Measurements from ENCODE around the gene CECR2. TPM values are rescaled to one million over a fixed set of nuclear protein-coding genes. Genes with fewer than 3 reads are reported as not detected.

Gene CECR2
- total and polyA plus RNA-seq, 4 experiments from 2014 or later: not detected

DNA sequence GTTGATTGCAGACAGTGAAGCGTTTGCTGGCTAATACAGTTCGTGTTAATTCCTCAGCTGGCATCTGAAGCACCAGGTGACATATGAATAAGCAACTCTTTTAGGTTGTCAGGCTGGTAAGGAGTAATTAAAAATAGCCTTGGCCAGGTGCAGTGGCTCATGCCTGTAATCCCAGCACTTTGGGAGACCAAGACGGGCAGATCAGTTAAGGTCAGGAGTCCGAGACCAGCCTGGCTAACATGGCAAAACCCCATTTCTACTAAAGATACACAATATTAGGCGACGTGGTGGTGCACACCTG lies 74.9 kb downstream of the CECR2 start:
- ChIA-PET CTCF (ENCODE audit: partially characterized antibody) (no interaction called here), POLR2A (ENCODE audit: partially characterized antibody) (no interaction called here)
- Histone ChIP-seq H3K27ac (ENCODE audit: low read depth, low read length) (no peak overlapping the region), H3K9me3 (ENCODE audit: control insufficient read depth in 1 of 2, low read length in 2 of 2) (no peaks in the 10 kb centered on the region), H3K4me3 (ENCODE audit: low read length in 2 of 2) (no peak overlapping the region), H3K4me1 (ENCODE audit: insufficient read depth, low read length) (no peaks in the 10 kb centered on the region), H3K36me3 (ENCODE audit: insufficient read depth, low read length) (no peaks in the 10 kb centered on the region), H3K27me3 (ENCODE audit: insufficient read depth, low read length) (no peaks in the 10 kb centered on the region)
- intact Hi-C loops (cut with micrococcal nuclease): no loop called here
- Mint-ChIP-seq H3K4me1 (no peaks in the 10 kb centered on the region), H3K27me3 (peaks cover 11 to 12% of the 10 kb centered on the region in 2 donors), H3K36me3 (no peaks in the 10 kb centered on the region), H3K4me3 (no peak overlapping the region), H3K27ac (no peak overlapping the region), H3K9me3 (no peaks in the 10 kb centered on the region)
- no peak for DNase-seq

DNA sequence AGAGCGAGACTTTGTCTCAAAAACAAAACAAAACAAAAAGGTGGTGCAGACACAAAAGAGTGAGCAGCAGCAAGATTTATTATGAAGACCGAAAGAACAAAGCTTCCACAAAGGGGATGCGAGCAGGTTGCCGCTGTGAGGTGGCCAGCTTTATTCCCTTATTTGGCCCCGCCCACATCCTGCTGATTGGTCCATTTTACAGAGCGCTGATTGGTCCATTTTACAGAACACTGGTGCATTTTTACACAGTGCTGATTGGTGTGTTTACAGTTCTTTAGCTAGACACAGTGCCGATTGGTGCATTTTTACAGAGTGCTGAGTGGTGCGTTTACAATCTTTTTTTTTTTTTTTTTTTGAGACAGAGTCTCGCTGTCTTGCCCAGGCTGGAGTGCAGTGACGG lies 77.4 kb downstream of the CECR2 start:
- intact Hi-C loops (cut with micrococcal nuclease): no loop called here
- CTCF ChIA-PET (ENCODE audit: partially characterized antibody): no interaction called here

DNA sequence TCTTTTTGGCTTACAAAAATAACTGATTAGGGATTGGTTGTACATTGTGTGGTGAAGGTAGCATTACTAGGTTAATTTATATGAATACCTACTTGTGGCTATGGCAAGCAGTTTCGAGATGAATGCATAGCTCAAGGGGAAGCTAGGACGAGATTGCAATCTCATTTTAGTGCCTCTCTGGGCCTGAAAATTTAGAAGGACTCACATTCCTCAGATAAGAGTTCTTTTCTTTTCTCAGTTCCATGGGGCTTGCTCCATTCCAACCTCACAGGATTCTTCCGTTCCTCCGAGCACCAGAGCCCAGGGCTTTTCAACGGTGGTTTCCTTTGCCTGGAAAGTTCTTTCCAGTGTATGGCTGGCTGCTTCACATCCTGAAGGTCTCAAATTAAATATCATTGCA lies 82.1 kb downstream of the CECR2 start:
- no peaks in the 10 kb centered on the region for H3K9me3 ChIP-seq (ENCODE audit: control insufficient read depth in 1 of 2, low read length in 2 of 2)
- no peak overlapping the region for H3K4me3 Mint-ChIP-seq
- H3K27ac ChIP-seq (ENCODE audit: low read depth, low read length): no peak overlapping the region
- H3K36me3 Mint-ChIP-seq: no peaks in the 10 kb centered on the region
- no peaks in the 10 kb centered on the region for H3K36me3 ChIP-seq (ENCODE audit: insufficient read depth, low read length)
- H3K4me1 ChIP-seq (ENCODE audit: insufficient read depth, low read length): no peaks in the 10 kb centered on the region
- peaks cover 2 to 12% of the 10 kb centered on the region in 2 donors for H3K27me3 Mint-ChIP-seq
- H3K4me1 Mint-ChIP-seq: no peaks in the 10 kb centered on the region
- POLR2A ChIA-PET (ENCODE audit: partially characterized antibody): no interaction called here
- no peaks in the 10 kb centered on the region for H3K27me3 ChIP-seq (ENCODE audit: insufficient read depth, low read length)
- no peak overlapping the region for H3K27ac Mint-ChIP-seq
- no peak overlapping the region for H3K4me3 ChIP-seq (ENCODE audit: low read length in 2 of 2)
- peaks cover 0 to 10% (median 0%) of the 10 kb centered on the region in 8 donors for H3K9me3 Mint-ChIP-seq
- CTCF ChIA-PET (ENCODE audit: partially characterized antibody): no interaction called here
- intact Hi-C loops (cut with micrococcal nuclease): no loop called here
- DNase-seq: no peak

More for the DNA sequence above, 77.4 kb downstream of the CECR2 start:
- Mint-ChIP-seq H3K9me3 (no peaks in the 10 kb centered on the region), H3K27me3 (peaks cover 11 to 14% of the 10 kb centered on the region in 2 donors), H3K4me3 (no peak overlapping the region), H3K4me1 (no peaks in the 10 kb centered on the region), H3K27ac (no peak overlapping the region), H3K36me3 (no peaks in the 10 kb centered on the region)
- Histone ChIP-seq H3K4me3 (ENCODE audit: low read length in 2 of 2) (no peak overlapping the region), H3K4me1 (ENCODE audit: insufficient read depth, low read length) (no peaks in the 10 kb centered on the region), H3K36me3 (ENCODE audit: insufficient read depth, low read length) (no peaks in the 10 kb centered on the region), H3K9me3 (ENCODE audit: control insufficient read depth in 1 of 2, low read length in 2 of 2) (no peaks in the 10 kb centered on the region), H3K27ac (ENCODE audit: low read depth, low read length) (no peak overlapping the region), H3K27me3 (ENCODE audit: insufficient read depth, low read length) (no peaks in the 10 kb centered on the region)
- POLR2A ChIA-PET (ENCODE audit: partially characterized antibody): no interaction called here
- DNase-seq: no peak

DNA sequence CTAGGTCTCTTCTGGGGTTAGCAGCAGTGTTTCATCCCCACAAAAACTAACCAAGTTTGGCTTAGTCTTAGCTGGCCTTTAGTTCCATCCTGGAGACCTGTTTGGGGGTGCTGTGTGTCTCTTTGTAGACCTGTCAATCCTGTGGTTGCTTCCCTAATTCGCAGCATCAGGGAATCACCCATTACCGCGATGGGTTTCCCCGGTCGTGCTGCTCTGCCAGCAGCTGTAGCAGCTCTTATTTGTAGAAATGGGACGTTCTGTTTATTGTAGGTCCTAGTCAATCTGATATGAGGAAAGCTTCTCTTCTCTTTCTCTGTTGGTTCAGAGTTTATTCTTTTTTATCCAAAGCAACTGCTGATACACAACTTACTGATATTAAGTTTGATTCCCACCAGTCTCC lies 91.6 kb downstream of the CECR2 start:
- intact Hi-C loops (cut with micrococcal nuclease): no loop called here
- Mint-ChIP-seq H3K36me3 (no peaks in the 10 kb centered on the region), H3K9me3 (no peaks in the 10 kb centered on the region), H3K27ac (no peak overlapping the region), H3K4me3 (no peak overlapping the region), H3K27me3 (peaks cover 10 to 11% of the 10 kb centered on the region in 2 donors), H3K4me1 (peaks cover 0 to 2% (median 0%) of the 10 kb centered on the region in 4 donors)
- POLR2A ChIA-PET (ENCODE audit: partially characterized antibody): no interaction called here
- Histone ChIP-seq H3K4me3 (ENCODE audit: low read length in 2 of 2) (no peak overlapping the region), H3K36me3 (ENCODE audit: insufficient read depth, low read length) (no peaks in the 10 kb centered on the region), H3K9me3 (ENCODE audit: control insufficient read depth in 1 of 2, low read length in 2 of 2) (no peaks in the 10 kb centered on the region), H3K27me3 (ENCODE audit: insufficient read depth, low read length) (no peaks in the 10 kb centered on the region), H3K27ac (ENCODE audit: low read depth, low read length) (no peak overlapping the region), H3K4me1 (ENCODE audit: insufficient read depth, low read length) (no peaks in the 10 kb centered on the region)
- CTCF ChIA-PET (ENCODE audit: partially characterized antibody): no interaction called here
- DNase-seq: no peak

DNA sequence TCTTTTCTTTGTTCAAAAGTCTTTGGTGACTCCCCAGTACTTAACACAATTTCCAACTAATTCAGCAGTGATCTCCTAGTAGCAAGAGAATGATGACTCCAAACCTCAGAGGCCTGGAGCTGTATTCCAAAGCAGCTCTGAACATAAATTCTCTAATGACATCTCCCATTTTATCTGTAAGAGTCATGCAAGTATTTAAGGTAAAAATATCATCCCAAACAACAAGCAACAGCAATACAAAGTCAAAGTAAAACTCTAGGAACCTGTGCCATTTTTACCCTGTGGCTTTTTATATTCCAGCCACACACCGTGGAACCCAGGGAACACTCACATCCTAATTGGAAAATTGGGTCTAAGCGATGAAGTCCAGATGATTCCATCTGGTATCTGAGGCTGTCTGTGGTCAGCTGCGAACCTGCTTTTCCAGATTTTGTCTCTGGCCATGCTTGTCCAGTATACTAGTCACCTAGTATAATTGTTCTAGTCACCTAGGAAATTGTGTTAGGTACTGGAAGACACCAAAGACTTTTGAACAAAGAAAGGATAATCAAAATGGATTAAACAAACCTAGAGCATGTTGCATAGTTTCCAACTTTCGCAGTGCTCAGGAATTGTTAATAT lies 101.7 kb downstream of the CECR2 start:
- peaks cover 23 to 29% of the 10 kb centered on the region in 2 donors for H3K27me3 Mint-ChIP-seq
- Histone ChIP-seq H3K4me1 (ENCODE audit: insufficient read depth, low read length) (no peaks in the 10 kb centered on the region), H3K36me3 (ENCODE audit: insufficient read depth, low read length) (no peaks in the 10 kb centered on the region), H3K9me3 (ENCODE audit: control insufficient read depth in 1 of 2, low read length in 2 of 2) (no peaks in the 10 kb centered on the region), H3K27me3 (ENCODE audit: insufficient read depth, low read length) (no peaks in the 10 kb centered on the region), H3K4me3 (ENCODE audit: low read length in 2 of 2) (no peak overlapping the region), H3K27ac (ENCODE audit: low read depth, low read length) (no peak overlapping the region)
- no peak overlapping the region for H3K27ac Mint-ChIP-seq
- H3K4me1 Mint-ChIP-seq: no peaks in the 10 kb centered on the region
- intact Hi-C loops (cut with micrococcal nuclease): no loop called here
- H3K36me3 Mint-ChIP-seq: no peaks in the 10 kb centered on the region
- ChIA-PET POLR2A (ENCODE audit: partially characterized antibody) (no interaction called here), CTCF (ENCODE audit: partially characterized antibody) (no interaction called here)
- no peak for DNase-seq
- H3K4me3 Mint-ChIP-seq: no peak overlapping the region
- H3K9me3 Mint-ChIP-seq: no peaks in the 10 kb centered on the region

DNA sequence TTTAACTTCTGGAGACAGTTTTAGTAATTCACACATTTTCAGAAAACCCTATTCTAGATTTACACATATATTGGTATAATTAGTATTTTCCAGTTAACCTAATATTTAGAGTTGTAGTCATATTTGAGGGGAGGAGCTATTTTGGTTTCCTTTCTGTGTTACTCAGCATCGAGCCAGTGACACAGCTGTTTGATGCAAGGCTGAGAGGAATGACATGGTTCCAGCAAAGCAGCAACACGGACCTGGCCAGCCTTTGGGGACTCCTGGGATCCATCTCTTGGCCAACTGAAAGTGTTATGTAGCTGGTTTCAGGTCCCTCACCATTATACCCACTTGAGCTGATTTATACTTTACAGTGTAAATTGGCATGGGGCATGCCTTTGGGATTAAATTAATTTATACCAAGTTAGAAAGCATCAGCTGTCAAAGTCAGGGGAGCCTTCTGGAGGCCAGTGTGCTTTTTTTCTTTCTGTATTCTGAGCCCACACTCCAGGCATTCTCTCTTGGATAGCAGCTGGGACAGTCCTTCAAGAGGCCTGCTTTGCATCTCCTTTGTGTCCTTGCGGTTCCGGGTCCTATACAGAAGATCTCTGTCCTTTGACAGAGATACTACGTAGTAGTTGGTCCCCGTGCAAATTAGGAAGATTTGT lies 102.8 kb downstream of the CECR2 start:
- Mint-ChIP-seq H3K27me3 (peaks cover 28 to 29% of the 10 kb centered on the region in 2 donors), H3K9me3 (no peaks in the 10 kb centered on the region), H3K4me3 (no peak overlapping the region), H3K4me1 (no peaks in the 10 kb centered on the region), H3K27ac (no peak overlapping the region), H3K36me3 (no peaks in the 10 kb centered on the region)
- no peaks in the 10 kb centered on the region for H3K27me3 ChIP-seq (ENCODE audit: insufficient read depth, low read length)
- no peak overlapping the region for H3K4me3 ChIP-seq (ENCODE audit: low read length in 2 of 2)
- no peaks in the 10 kb centered on the region for H3K9me3 ChIP-seq (ENCODE audit: control insufficient read depth in 1 of 2, low read length in 2 of 2)
- H3K4me1 ChIP-seq (ENCODE audit: insufficient read depth, low read length): no peaks in the 10 kb centered on the region
- ChIA-PET CTCF (ENCODE audit: partially characterized antibody) (no interaction called here), POLR2A (ENCODE audit: partially characterized antibody) (no interaction called here)
- no peak overlapping the region for H3K27ac ChIP-seq (ENCODE audit: low read depth, low read length)
- intact Hi-C loops (cut with micrococcal nuclease): no loop called here
- no peak for DNase-seq
- H3K36me3 ChIP-seq (ENCODE audit: insufficient read depth, low read length): no peaks in the 10 kb centered on the region

DNA sequence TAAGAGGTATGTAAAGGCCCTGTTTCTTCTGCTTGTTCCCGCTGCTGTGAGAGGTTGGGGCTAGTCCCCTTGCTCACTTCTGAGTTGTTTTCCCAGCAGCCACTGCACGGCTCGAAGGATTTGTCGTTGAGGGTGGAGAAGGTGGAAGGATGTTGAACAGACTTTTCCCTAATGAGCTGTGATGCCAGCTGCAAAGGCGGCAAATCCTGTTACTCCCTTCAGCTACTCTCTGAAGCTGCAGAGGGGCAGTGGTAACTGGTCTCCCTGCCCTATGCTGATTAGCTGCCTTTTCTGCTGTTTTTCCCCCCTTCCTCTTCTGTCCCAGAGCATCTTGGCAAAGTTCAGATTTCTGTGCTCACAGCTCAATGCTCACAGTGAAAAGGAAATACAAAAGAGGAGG lies 103.7 kb downstream of the CECR2 start:
- H3K36me3 ChIP-seq (ENCODE audit: insufficient read depth, low read length): no peaks in the 10 kb centered on the region
- Mint-ChIP-seq H3K27ac (no peak overlapping the region), H3K9me3 (no peaks in the 10 kb centered on the region), H3K27me3 (peaks cover 32 to 36% of the 10 kb centered on the region in 2 donors), H3K4me3 (no peak overlapping the region), H3K4me1 (no peaks in the 10 kb centered on the region), H3K36me3 (no peaks in the 10 kb centered on the region)
- H3K9me3 ChIP-seq (ENCODE audit: control insufficient read depth in 1 of 2, low read length in 2 of 2): no peaks in the 10 kb centered on the region
- H3K4me3 ChIP-seq (ENCODE audit: low read length in 2 of 2): no peak overlapping the region
- no peaks in the 10 kb centered on the region for H3K27me3 ChIP-seq (ENCODE audit: insufficient read depth, low read length)
- intact Hi-C loops (cut with micrococcal nuclease): no loop called here
- ChIA-PET POLR2A (ENCODE audit: partially characterized antibody) (no interaction called here), CTCF (ENCODE audit: partially characterized antibody) (no interaction called here)
- no peak overlapping the region for H3K27ac ChIP-seq (ENCODE audit: low read depth, low read length)
- H3K4me1 ChIP-seq (ENCODE audit: insufficient read depth, low read length): no peaks in the 10 kb centered on the region
- DNase-seq: no peak

All from CD4-positive, alpha-beta memory T cell (primary cell).